DOHH2 (cell line): ENCODE measurements around the gene CCR2.

Experiments
- CTCF ChIP-seq: fragments of 200-600 bp; sonication (generic); IDR thresholded peaks from one replicate; pipeline ENCODE4 v1.5.1; 2014; ENCODE audit warnings: antibody characterized with exemption, mild to moderate bottlenecking, low read depth, low read length; ENCODE audit not compliant: poor library complexity, severe bottlenecking
- EZH2phosphoT487 ChIP-seq: fragments of 200-600 bp; sonication (generic); IDR thresholded peaks from 2 replicates; pipeline ENCODE4 v1.6.1; 2017; ENCODE audit warnings: borderline replicate concordance, mild to moderate bottlenecking, antibody characterized with exemption, low read length, moderate library complexity, mixed read lengths

GRCh38 chr3:46334741-46335478, 19.0 kb upstream of the CCR2 start:
- TF ChIP-seq CTCF (no peak), EZH2phosphoT487 (no peak)
